ENCODE data around the gene NCAM1. TPM values are rescaled to one million over a fixed set of nuclear protein-coding genes. Genes with fewer than 3 reads are reported as not detected.

The NCAM1 gene
- total RNA-seq, 4 donors from 2014 or later: 94.8 to 195 (median 150) TPM

DNA sequence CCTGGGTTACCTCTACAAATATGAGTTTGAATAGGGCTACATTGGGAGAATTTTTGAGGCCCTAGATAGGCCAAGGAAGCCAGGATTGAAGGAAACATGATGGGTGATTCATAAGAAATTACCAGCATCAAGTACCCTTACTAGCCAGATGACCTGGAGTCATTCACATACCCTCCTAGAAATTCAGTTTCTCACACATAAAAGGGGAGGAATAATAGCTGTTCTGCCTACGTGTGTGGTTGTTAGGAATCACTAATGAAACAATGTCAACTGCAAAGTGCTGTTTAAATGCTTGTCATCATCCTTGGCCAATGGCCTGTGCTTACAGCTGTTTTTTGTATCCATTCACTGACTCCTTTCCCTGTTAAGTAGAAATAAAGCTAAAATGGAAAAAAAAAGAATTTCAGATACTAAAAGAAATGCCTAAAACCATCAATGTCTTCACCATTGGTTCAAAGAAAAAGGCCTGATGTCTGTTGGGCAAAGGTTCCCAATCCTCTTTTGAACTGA is 114.4 kb downstream of the NCAM1 start:
- intact Hi-C loops (cut with DNase I): no loop called here
- Histone ChIP-seq H3K27ac (no peak overlapping the region), H3K27me3 (no peaks in the 10 kb centered on the region), H3K36me3 (no peaks in the 10 kb centered on the region), H3K4me1 (no peaks in the 10 kb centered on the region), H3K4me3 (replicated peaks in 1 of 3) (no peak overlapping the region), H3K9me3 (no peaks in the 10 kb centered on the region)
- no peak for DNase-seq
- TF ChIP-seq, protein P1, sequence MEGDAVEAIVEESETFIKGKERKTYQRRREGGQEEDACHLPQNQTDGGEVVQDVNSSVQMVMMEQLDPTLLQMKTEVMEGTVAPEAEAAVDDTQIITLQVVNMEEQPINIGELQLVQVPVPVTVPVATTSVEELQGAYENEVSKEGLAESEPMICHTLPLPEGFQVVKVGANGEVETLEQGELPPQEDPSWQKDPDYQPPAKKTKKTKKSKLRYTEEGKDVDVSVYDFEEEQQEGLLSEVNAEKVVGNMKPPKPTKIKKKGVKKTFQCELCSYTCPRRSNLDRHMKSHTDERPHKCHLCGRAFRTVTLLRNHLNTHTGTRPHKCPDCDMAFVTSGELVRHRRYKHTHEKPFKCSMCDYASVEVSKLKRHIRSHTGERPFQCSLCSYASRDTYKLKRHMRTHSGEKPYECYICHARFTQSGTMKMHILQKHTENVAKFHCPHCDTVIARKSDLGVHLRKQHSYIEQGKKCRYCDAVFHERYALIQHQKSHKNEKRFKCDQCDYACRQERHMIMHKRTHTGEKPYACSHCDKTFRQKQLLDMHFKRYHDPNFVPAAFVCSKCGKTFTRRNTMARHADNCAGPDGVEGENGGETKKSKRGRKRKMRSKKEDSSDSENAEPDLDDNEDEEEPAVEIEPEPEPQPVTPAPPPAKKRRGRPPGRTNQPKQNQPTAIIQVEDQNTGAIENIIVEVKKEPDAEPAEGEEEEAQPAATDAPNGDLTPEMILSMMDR (IDR thresholded peaks at IDR 0.05): no peak
- TF ChIP-seq POLR2A (IDR thresholded peaks at IDR 0.05): no peak
- 90 to 92% methylated on average over 1 of the region's 1 CpG for WGBS, 2 donors

DNA sequence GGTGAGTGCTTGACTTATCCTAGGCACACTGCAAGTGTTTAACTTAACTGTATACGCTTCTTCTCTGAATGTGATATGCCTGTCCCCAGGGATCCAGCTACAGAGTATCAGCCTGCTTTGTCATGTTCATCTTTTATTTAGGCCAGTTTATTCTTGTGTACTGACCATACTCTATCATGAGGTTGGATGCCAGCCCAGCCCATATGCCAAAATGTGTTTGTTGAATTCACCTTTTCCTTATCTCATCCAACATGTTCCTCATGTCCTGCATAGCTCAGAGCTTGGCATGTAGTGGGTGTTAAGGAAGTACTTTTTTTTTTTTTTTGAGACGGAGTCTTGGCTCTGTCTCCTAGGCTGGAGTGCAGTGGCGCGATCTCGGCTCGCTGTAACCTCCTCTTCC is 116.2 kb downstream of the NCAM1 start:
- 80 to 87% methylated on average over 6 of the region's 6 CpGs for WGBS, 2 donors
- H3K4me1 ChIP-seq: no peaks in the 10 kb centered on the region
- H3K36me3 ChIP-seq: no peaks in the 10 kb centered on the region
- no peak overlapping the region for H3K4me3 ChIP-seq (replicated peaks in 1 of 3)
- DNase-seq: no peak
- no peak overlapping the region for H3K27ac ChIP-seq
- intact Hi-C loops (cut with DNase I): no loop called here
- no peaks in the 10 kb centered on the region for H3K9me3 ChIP-seq
- TF ChIP-seq, protein P1 (IDR thresholded peaks at IDR 0.05): no peak
- no peak for TF ChIP-seq POLR2A (IDR thresholded peaks at IDR 0.05)
- no peaks in the 10 kb centered on the region for H3K27me3 ChIP-seq

DNA sequence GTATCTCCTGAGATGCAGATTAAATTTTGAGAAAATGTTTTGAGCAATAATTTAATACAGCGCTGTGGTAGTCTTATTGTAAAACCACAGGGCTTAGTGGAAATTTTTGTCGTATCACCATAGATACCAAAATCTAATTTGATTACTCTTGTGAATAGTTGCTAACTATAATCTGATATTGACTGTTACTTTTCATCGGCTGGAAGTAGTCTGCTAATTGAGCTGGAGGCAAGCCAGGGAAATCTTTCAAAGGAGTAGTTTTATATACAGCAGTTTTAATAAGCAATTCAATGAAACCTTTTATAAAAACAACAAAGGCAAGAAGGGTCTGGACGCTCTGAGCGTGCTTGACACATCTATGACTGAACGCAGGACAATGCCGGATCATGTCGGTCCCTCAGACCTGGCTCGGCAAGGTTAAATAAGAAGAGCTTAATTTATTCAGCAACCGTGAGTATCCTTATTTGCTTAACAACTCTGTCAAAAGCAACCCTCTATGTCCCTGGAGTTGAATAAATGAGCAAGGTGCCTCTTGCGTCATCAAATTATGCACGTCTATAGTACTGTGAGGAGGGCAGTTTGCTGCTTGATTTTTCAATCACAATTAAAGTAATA is 121.2 kb downstream of the NCAM1 start:
- Histone ChIP-seq H3K27ac (no peak overlapping the region), H3K27me3 (no peaks in the 10 kb centered on the region), H3K9me3 (no peaks in the 10 kb centered on the region), H3K4me3 (replicated peaks in 1 of 3) (no peak overlapping the region), H3K4me1 (no peaks in the 10 kb centered on the region), H3K36me3 (no peaks in the 10 kb centered on the region)
- whole genome bisulfite sequencing, 2 donors: 76 to 83% methylated on average over 12 of the region's 12 CpGs
- intact Hi-C loops (cut with DNase I): no loop called here
- TF ChIP-seq, protein P1 (IDR thresholded peaks at IDR 0.05): no peak
- no peak for TF ChIP-seq POLR2A (IDR thresholded peaks at IDR 0.05)
- DNase-seq: no peak

DNA sequence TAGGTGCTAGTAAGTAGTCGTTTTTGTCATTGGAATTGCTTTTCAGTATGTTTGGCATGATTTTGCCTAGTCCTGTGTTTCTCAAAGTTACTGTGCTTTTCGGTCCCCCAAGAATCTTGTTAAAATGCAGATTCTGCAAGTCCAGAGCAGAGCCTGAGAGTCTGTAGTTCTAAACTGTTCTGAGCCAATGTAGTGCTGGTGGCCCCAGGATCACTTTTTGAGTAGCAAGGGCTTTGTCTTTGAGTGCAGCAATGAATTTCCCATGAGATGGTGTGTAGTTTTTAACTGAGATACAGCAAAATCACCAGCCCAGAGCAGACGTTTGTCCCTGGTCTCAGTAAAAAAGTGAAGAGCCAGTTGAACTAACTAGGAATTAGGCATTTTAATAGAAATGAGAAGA is 122.4 kb downstream of the NCAM1 start:
- Histone ChIP-seq H3K4me1 (no peaks in the 10 kb centered on the region), H3K4me3 (replicated peaks in 1 of 3) (no peak overlapping the region), H3K27me3 (no peaks in the 10 kb centered on the region), H3K27ac (no peak overlapping the region), H3K36me3 (no peaks in the 10 kb centered on the region), H3K9me3 (no peaks in the 10 kb centered on the region)
- 81 to 84% methylated on average over 3 of the region's 3 CpGs for WGBS, 2 donors
- DNase-seq: no peak
- intact Hi-C loops (cut with DNase I): no loop called here
- TF ChIP-seq, protein P1 (IDR thresholded peaks at IDR 0.05): no peak
- TF ChIP-seq POLR2A (IDR thresholded peaks at IDR 0.05): no peak

DNA sequence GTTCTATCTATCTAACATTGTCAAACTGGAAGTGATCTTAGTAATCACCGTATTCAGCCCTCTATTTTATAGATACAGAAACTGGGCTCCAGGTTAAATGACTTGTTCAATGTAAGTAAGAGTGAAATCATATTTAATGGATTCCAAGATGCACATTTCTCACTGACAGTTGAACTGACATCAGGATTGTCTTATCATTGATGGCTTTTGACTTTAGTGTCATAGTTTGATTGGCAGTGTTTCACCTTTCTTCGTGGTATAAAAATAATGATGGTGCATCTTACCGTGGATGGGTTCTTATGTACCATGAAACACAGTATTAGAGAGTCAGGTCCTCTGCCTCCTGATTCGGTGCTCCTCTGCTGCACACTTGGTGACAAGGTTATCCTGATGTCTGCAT is 123.1 kb downstream of the NCAM1 start:
- no peak for DNase-seq
- H3K4me3 ChIP-seq (replicated peaks in 1 of 3): no peak overlapping the region
- no peak overlapping the region for H3K27ac ChIP-seq
- no peaks in the 10 kb centered on the region for H3K9me3 ChIP-seq
- intact Hi-C loops (cut with DNase I): no loop called here
- TF ChIP-seq POLR2A (IDR thresholded peaks at IDR 0.05): no peak
- TF ChIP-seq, protein P1 (IDR thresholded peaks at IDR 0.05): no peak
- H3K4me1 ChIP-seq: no peaks in the 10 kb centered on the region
- 91 to 93% methylated on average over 4 of the region's 4 CpGs for WGBS, 2 donors
- H3K36me3 ChIP-seq: no peaks in the 10 kb centered on the region
- no peaks in the 10 kb centered on the region for H3K27me3 ChIP-seq

Data from thyroid gland (tissue), 4 donors.